GM12891 (cell line): ENCODE results near the gene LGR6.

Experiments
- DNase-seq: peaks from one replicate; pipeline ENCODE4 v3.0.0; 2011; ENCODE audit warnings: low spot score; ENCODE audit not compliant: insufficient read length
- FAIRE-seq: peaks from 2 replicates; lab custom pipeline; 2011; peaks lifted over from hg19 to GRCh38; lab: Jason Lieb, UNC
- PAX5 ChIP-seq: IDR thresholded peaks from 2 replicates; pipeline ENCODE4 v1.6.1; 2011; ENCODE audit warnings: low read length, moderate library complexity, mild to moderate bottlenecking; ENCODE audit not compliant: insufficient read depth, severe bottlenecking
- POLR2A ChIP-seq: IDR thresholded peaks from 2 replicates; pipeline ENCODE4 v1.6.1; 2011; ENCODE audit warnings: low read depth, low read length, control low read depth
- POLR2AphosphoS5 ChIP-seq: IDR thresholded peaks from 2 replicates; pipeline ENCODE4 v1.6.1; 2011; ENCODE audit warnings: low read depth, low read length, control low read depth
- POU2F2 ChIP-seq: IDR thresholded peaks from 2 replicates; pipeline ENCODE4 v1.6.1; 2011; ENCODE audit warnings: low read depth, mild to moderate bottlenecking, control low read depth, low read length, moderate library complexity
- SPI1 ChIP-seq: IDR thresholded peaks from 2 replicates; pipeline ENCODE4 v1.6.1; 2011; ENCODE audit warnings: low read depth, low read length, control low read depth
- TAF1 ChIP-seq: IDR thresholded peaks from 2 replicates; pipeline ENCODE4 v1.6.1; 2011; ENCODE audit warnings: low read depth, low read length, control low read depth

Gene LGR6

GRCh38 chr1:202362212-202362611 is 168.6 kb downstream of the LGR6 start:
- DNase-seq: no peak
- no peak for FAIRE-seq

GRCh38 chr1:202365092-202365815 is 171.7 kb downstream of the LGR6 start:
- TF ChIP-seq SPI1 (no peak), PAX5 (no peak), TAF1 (no peak), POU2F2 (no peak), POLR2AphosphoS5 (no peak), POLR2A (no peak)
- DNase-seq: no peak
- FAIRE-seq: no peak

More at GRCh38 chr1:202362212-202362611, 168.6 kb downstream of the LGR6 start:
- TF ChIP-seq POLR2A: no peak
- TF ChIP-seq PAX5: no peak
- TF ChIP-seq POLR2AphosphoS5: no peak
- no peak for TF ChIP-seq TAF1
- TF ChIP-seq SPI1: no peak
- no peak for TF ChIP-seq POU2F2

GRCh38 chr1:202367271-202367670 is 173.7 kb downstream of the LGR6 start:
- no peak for FAIRE-seq
- no peak for DNase-seq

More at GRCh38 chr1:202367271-202367670, 173.7 kb downstream of the LGR6 start:
- TF ChIP-seq POLR2AphosphoS5 (no peak), POLR2A (no peak), PAX5 (no peak), SPI1 (no peak), TAF1 (no peak), POU2F2 (no peak)
